Muscle layer of duodenum (tissue), 2 donors: ENCODE data around the gene RPL21.

Experiments
- H3K27ac ChIP-seq: one replicate; pipeline ENCODE4 v1.7.0; 2013; ENCODE audit warnings: mild to moderate bottlenecking, low read length
- H3K27me3 ChIP-seq: one replicate; pipeline ENCODE4 v1.7.0; 2013; ENCODE audit warnings: low read depth, mild to moderate bottlenecking, control low read depth, low read length
- H3K36me3 ChIP-seq, 2 donors: one replicate each; pipeline ENCODE4 v1.7.0; 2013; ENCODE audit warnings: low read length in 2 of 2, control low read depth in 1 of 2, mild to moderate bottlenecking in 1 of 2; ENCODE audit not compliant: insufficient read depth in 2 of 2, control insufficient read depth in 1 of 2
- H3K4me1 ChIP-seq, 2 donors: one replicate each; pipeline ENCODE4 v1.7.0; 2013; ENCODE audit warnings: low read length in 2 of 2, mild to moderate bottlenecking in 2 of 2, control low read depth in 1 of 2, moderate library complexity in 1 of 2; ENCODE audit not compliant: insufficient read depth in 2 of 2, control insufficient read depth in 1 of 2
- H3K4me3 ChIP-seq, 2 donors: one replicate each; pipeline ENCODE4 v1.7.0; 2013; ENCODE audit warnings: low read length in 2 of 2, low read depth in 1 of 2, mild to moderate bottlenecking in 1 of 2
- H3K9me3 ChIP-seq, 2 donors: one replicate each; pipeline ENCODE4 v1.7.0; 2013; ENCODE audit warnings: low read length in 2 of 2, control low read depth in 1 of 2, mild to moderate bottlenecking in 1 of 2; ENCODE audit not compliant: control insufficient read depth in 1 of 2
- donor health status: healthy.

Gene RPL21

DNA sequence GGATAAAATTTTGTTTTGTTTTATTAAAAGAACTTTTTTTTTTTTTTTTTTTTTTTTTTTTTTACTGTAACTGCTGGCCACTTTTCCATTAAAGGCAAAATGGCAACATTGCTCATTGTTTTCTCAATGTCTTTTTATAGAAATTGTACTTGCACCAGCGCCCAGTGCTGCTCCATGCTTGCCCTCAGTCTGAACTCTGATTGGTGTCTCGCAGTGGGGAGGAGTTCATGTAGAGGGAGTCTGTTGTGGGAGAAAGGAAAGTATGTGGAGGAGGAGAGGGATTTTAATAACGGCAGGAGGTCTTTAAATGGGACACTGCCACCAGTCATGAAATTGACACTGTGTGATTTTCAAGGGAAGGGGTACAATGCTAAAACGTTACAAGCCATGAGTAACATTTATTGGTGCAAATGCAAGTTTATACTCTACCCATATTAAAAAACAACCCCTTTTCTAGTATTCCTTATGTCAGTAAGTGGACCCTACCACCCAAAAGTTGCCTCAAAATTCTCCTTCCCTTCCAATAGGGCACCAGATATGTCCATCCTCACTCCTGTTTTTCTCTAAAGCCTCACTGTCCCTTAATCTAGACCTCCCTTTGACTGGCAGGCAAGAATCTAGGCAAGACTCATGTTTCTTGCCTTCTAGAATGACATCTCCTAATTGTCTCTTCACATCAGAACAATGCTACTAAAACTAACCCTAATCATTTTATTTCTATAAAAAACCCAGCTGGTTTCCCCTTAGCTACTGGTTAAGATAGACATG lies 22.5 kb downstream of the RPL21 start:
- no peaks in the 10 kb centered on the region for H3K9me3 ChIP-seq
- peaks cover 0 to 14% of the 10 kb centered on the region in 2 donors for H3K4me1 ChIP-seq
- H3K27me3 ChIP-seq, result no peaks in the 10 kb centered on the region
- no peaks in the 10 kb centered on the region for H3K36me3 ChIP-seq
- no peak overlapping the region for H3K27ac ChIP-seq
- H3K4me3 ChIP-seq, result no peak overlapping the region

DNA sequence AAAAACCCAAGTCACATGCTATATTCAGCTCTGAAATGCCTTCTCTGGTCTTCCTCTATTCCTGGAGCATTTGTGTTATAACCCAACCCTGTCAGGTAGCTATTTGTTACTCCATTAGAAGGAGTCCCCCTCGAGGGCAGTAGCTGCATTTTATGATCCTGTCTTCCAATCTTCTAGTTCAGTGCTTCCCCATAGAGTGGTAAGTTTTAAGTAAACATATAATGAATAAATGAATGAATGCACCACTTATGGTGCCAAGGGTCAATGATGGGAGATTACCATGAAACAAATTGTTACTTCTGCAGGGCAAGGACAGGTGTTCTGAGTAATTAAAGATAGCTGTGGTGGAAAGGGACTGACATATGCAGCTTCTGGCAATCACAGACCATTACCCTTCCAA lies 23.3 kb downstream of the RPL21 start:
- Histone ChIP-seq H3K27ac (no peak overlapping the region), H3K4me3 (no peak overlapping the region), H3K4me1 (peaks cover 0 to 11% of the 10 kb centered on the region in 2 donors), H3K27me3 (no peaks in the 10 kb centered on the region), H3K36me3 (no peaks in the 10 kb centered on the region), H3K9me3 (no peaks in the 10 kb centered on the region)

DNA sequence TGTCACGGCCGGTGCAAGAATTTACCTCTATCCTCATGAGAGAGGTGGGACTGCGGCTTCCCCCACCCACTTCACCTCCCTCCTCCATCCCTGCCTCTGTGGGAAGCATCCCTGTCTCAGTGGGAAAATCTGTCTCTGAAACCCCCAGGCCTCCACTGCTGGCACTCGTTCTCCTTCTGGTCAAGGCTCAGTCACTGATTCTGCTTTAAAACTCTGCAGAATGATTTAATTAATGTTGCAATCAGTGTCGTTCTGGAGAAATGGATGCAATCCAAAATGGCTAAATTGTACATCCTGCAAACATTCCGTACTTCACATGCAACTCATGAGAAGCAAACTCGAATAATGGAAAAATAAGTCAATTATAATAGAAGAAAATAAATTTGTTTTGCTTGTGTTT lies 24.8 kb downstream of the RPL21 start:
- Histone ChIP-seq H3K9me3 (no peaks in the 10 kb centered on the region), H3K4me3 (no peak overlapping the region), H3K27ac (no peak overlapping the region), H3K4me1 (peaks cover 0 to 8% of the 10 kb centered on the region in 2 donors), H3K27me3 (no peaks in the 10 kb centered on the region), H3K36me3 (no peaks in the 10 kb centered on the region)

DNA sequence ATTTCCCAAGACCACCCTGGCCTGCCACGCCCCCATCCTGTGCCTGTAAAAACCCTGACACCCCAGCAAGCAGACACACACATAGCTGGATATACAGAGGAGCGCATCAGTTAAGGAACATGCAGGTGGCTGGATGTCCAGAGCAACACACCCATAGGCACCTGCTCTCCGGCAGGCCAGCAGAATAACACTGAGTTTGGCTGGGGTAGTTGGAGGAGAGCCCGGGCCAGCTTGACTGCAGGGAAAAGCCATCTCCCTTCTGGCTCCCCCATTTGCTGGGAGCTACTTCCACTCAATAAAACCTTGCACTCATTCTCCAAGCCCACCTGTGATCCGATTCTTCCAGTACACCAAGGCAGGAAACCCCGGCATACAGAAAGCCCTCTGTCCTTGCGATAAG lies 28.1 kb downstream of the RPL21 start:
- H3K9me3 ChIP-seq, result no peaks in the 10 kb centered on the region
- H3K27ac ChIP-seq, result no peak overlapping the region
- no peaks in the 10 kb centered on the region for H3K36me3 ChIP-seq
- H3K27me3 ChIP-seq, result no peaks in the 10 kb centered on the region
- H3K4me3 ChIP-seq, result no peak overlapping the region
- no peaks in the 10 kb centered on the region for H3K4me1 ChIP-seq

DNA sequence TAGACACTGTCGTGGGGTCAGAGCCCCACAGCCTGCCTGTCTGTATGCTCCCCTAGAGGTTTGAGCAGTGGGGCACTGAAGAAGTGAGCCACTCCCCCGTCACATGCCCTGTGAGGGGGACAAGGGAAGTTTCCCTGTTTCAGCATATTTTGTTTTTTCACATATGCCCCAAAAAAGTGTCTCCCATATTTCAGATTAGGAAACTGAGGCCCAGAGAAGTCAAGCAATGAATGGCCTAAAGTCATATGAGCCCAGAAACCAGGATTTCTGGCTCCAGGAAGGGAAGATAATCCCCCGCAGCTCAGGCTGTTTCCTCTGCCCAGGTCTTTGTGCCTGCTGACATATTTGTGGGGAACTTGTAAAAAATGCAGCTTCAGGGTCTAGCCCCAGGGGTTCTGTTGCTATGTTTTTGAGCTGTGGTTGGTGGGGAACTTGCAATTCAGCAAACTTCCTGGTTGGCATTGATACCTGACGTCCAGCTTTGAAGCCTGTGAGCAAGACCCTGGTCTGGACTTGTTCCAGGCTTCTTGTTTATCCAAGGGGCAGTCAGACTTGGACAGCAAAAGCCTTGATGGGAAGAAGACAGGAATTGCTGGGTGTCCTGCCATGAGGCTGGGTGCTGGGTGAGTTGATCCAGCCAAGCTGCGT lies 28.8 kb downstream of the RPL21 start:
- Histone ChIP-seq H3K27me3 (no peaks in the 10 kb centered on the region), H3K36me3 (no peaks in the 10 kb centered on the region), H3K27ac (no peak overlapping the region), H3K9me3 (no peaks in the 10 kb centered on the region), H3K4me1 (no peaks in the 10 kb centered on the region), H3K4me3 (no peak overlapping the region)

DNA sequence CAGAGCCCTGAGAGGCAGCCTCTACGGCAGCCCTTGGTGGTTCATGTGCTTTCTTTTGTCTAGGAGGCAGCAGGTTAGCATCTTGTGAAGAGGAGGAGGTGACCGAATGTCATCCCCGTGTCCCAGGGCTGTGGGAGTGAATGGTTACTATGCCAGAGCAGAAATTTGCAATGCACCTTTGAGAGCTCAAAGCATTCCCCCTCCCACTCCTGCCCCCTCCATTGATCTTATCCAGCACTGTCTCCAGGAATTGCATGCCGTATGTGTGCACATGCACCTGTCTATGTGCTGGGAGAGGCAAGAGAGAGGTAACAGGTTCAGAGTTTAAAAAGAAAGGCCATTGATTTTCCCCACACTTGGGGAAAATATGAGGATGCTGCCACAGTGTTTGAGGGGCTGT lies 29.5 kb downstream of the RPL21 start:
- Histone ChIP-seq H3K4me1 (no peaks in the 10 kb centered on the region), H3K27me3 (no peaks in the 10 kb centered on the region), H3K36me3 (no peaks in the 10 kb centered on the region), H3K27ac (no peak overlapping the region), H3K9me3 (no peaks in the 10 kb centered on the region), H3K4me3 (no peak overlapping the region)

DNA sequence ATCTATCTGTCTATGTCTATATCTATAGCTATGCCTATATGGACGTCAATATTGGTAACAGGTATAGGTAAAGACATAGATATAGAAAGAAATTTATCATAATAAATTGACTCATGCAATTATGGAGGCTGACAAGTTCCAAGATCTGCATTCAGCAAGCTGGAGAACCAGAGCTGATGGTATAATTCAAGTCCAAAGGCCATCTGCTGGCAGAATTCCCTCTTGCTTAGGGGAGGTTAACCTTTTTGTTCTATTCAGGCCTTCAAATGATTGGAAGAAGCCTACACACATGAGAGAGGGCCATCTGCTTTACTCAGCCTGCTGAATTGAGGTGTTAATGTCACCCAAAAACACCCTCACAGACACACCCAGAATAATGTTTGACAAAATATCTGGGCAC lies 30.1 kb downstream of the RPL21 start:
- Histone ChIP-seq H3K36me3 (no peaks in the 10 kb centered on the region), H3K4me1 (no peaks in the 10 kb centered on the region), H3K9me3 (no peaks in the 10 kb centered on the region), H3K27ac (no peak overlapping the region), H3K27me3 (no peaks in the 10 kb centered on the region), H3K4me3 (no peak overlapping the region)

DNA sequence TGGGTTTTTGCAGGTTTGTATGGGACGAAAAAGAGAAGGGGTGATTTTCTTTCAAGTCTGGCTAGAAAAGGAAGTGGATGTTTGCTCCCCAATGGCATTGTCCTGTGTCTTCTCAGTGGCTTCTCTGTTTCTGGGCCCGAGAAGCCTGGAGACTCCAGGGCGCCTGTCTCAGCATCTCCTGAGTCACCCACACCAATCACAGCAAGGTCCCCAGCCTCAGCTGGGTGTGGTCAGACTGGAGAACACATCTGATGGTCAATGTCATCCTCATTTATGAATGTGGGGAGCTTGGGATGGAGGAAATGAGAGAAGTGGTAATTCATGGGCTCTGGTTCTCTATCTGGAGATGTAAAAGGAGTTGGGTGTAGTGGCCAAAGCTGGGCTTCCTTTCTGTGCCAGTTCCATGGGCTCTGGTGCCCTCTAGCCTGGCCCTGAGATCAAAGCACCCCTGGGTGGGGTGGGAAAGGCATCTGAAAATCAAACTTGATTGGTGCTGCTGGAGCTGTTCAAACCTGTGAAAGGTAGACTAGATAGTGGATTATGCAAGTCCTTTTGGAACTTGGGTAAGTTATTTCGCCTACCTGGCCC lies 32.6 kb downstream of the RPL21 start:
- Histone ChIP-seq H3K27ac (no peak overlapping the region), H3K4me3 (no peak overlapping the region), H3K4me1 (no peaks in the 10 kb centered on the region), H3K27me3 (no peaks in the 10 kb centered on the region), H3K9me3 (no peaks in the 10 kb centered on the region), H3K36me3 (no peaks in the 10 kb centered on the region)

DNA sequence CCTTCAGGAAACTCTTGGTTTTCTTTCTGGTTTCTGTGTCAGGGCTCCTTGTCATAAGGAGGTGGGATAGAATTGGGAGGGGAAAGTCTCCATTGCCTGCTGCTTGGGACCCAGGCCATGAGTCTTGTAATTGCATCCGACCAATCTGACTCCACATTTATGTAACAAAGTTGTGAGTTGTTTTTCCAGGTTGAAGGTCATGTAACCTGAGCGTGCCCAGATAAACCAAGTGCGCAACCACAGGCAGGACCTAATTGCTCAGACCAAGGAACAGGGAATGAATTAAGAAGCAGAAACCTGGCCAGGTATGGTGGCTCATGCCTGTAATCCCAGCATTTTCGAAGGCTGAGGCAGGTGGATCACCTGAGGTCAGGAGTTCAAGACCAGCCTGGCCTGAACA lies 37.0 kb downstream of the RPL21 start:
- Histone ChIP-seq H3K36me3 (no peaks in the 10 kb centered on the region), H3K4me3 (no peak overlapping the region), H3K27ac (no peak overlapping the region), H3K4me1 (no peaks in the 10 kb centered on the region), H3K9me3 (no peaks in the 10 kb centered on the region), H3K27me3 (no peaks in the 10 kb centered on the region)

DNA sequence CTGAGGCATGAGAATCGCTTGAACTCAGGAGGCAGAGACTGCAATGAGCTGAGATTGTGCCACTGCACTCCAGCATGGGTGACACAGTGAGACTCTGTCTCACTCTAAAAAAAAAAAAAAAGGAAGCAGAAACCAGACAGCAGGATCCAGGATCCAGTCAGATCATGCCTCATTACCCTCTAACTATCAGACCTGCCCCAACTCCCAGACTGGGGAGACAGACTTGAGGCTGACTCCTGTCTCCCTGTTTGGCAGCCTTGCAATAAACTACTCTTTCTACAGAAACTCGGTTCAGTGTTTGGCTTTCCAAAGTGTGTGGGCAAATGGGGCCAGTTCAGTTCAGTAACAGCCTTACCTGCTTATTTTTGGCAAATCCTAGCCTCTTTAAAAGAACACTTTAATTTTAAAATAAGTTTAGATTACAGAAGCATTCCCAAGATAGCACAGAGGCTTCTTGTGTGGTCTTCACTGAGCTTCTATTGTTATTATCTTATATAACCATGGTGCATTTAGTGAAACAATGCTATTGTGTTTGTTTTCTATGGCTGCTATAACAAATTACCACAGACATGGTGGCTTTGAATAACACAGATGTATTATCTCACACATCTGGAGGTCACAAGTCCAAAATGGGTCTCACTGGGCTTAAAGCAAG lies 37.8 kb downstream of the RPL21 start:
- Histone ChIP-seq H3K27ac (no peak overlapping the region), H3K36me3 (no peaks in the 10 kb centered on the region)

DNA sequence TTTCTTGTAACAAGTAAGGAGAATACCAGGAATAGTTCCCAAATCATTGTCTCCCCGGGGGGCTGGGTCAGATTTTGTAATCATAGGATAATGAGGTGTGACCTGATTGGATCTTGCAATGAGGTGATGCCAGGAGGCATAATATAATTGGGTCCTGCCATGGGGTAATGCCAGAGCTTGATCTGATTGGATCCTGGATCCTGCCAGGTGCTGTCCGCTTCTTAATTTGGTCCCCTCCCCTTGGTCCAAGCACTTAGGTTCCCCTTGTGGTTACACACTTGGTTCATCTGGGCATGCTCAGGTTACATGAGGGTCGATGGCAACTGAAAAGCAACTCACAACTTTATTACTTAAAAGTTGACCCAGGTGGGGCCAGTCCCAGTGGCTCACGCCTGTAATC lies 39.4 kb downstream of the RPL21 start:
- no peak overlapping the region for H3K27ac ChIP-seq
- H3K36me3 ChIP-seq, result no peaks in the 10 kb centered on the region
- no peak overlapping the region for H3K4me3 ChIP-seq
- H3K4me1 ChIP-seq, result no peaks in the 10 kb centered on the region
- no peaks in the 10 kb centered on the region for H3K9me3 ChIP-seq
- H3K27me3 ChIP-seq, result no peaks in the 10 kb centered on the region

More for the DNA sequence above, 37.8 kb downstream of the RPL21 start:
- Histone ChIP-seq H3K9me3 (no peaks in the 10 kb centered on the region), H3K27me3 (no peaks in the 10 kb centered on the region), H3K4me1 (no peaks in the 10 kb centered on the region), H3K4me3 (no peak overlapping the region)
